Mucosa of gallbladder (tissue), 1 donor: Measurements from ENCODE around the gene EXT2. TPM values are rescaled to one million over a fixed set of nuclear protein-coding genes. Genes with fewer than 3 reads are reported as not detected.

Experiments
- DNase-seq: peaks from one replicate; pipeline ENCODE4 v3.0.0-alpha.2; 2020; ENCODE audit warnings: low spot score
- total RNA-seq: library from RNA; stranded (reverse); gene quantifications from one replicate; pipeline ENCODE4 v1.2.1, GENCODE V29; 2021
- donor health status: DM: no; HTN: no; CAD: no.

Gene EXT2
- total RNA-seq, 1 donor from 2014 or later, result 61.3 TPM

DNA sequence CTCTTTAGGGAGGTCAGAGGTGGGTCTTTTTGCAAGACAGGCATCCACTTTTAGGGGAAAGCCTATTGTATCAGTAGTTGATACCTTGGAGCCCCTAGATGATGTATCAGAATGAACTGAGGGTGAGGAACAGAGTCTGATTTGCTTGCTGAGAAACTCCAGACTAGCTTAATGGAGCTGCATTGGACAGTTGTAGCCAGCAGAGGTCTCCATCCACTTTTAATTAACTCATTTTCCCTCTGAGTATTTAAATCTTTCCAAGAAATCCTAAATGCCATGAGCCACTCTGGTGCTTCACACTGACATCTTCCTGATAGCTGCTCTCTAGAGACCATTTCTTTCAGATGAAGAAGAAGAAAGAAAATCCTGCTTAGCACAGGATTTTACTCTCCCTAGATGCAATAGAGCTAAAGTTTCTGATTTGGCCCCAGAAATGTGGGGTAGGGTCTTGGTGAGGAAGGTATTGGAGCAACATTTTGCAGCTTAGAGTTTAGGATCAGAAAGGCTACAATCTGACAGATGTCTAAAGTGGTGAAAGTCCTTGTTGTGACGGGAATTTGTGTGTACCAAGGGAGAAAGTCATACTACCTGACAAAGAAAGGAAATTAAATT, 38.0 kb downstream of the EXT2 start:
- DNase-seq, result no peak

DNA sequence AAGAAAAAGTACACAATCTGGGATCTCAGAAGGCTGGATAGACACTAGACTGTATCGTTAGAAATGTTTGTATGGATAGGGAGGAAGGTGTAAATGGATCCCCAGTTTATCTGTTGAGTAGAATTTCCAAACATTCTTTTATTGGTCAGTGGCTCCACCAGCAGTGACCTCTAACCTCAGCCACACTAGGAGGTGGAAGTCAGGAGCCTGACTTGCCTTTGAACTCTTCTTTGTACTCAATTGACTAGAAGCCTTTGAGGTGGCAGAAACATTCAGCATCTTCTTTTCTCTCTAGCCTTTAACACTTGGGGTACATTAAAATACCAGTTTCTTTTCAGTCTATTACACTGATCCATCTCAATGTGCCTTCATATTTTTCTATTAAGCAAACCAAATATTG, 39.1 kb downstream of the EXT2 start:
- no peak for DNase-seq

DNA sequence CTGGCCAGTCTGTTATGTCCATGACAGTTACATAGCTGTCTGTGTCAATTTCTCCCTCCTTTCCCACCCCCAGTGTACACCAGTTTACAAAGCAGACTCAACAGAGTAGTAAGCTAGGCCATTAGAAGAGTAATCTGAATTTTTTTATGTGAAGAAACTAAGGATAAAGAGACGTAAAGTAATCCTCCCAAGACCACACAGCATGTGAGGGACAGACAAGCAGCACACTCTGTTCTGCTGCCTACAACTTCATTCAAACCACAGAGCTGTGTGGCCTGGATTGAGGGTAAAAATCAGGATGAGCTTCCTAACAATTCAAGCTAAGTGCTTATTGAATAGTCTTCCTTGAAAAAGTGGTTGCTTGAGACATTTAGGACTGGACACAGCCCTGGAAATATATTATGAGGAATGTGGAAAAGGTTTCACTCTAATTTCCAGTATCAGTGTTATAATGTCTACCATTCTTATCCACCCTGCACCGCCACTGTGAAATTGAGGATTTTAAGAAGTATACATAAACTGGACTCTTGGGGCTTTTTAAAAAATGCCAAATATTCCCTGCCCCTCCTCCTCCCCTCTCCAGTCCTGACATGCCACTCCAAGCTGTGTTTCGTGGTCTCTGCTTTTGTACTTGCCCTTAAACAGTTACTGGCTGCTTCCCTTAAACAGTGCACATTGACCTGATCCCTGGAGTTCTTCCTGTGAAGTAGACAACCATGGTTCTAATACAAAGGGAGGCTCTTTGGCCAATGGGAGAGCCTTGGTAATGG, 40.9 kb downstream of the EXT2 start:
- DNase-seq, result no peak

DNA sequence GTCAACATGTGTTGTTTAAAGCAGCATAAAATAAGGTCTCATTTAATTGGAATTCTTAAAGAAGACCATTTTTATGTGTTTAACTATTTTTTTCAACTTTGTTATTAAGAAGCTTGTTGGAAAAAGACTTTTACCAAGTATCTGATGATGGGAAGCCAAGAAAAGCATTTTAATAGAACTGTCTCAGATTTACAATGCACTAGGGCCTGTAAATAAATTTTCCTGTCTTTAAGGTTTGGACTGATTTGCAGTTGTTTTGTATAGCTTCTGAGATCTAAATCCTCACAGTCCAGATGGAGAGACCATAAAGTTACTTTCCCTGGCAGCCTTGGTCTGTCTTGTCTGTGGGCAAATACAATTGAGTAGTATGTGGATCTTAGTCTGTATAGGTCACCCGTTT, 41.6 kb downstream of the EXT2 start:
- DNase-seq, result no peak

DNA sequence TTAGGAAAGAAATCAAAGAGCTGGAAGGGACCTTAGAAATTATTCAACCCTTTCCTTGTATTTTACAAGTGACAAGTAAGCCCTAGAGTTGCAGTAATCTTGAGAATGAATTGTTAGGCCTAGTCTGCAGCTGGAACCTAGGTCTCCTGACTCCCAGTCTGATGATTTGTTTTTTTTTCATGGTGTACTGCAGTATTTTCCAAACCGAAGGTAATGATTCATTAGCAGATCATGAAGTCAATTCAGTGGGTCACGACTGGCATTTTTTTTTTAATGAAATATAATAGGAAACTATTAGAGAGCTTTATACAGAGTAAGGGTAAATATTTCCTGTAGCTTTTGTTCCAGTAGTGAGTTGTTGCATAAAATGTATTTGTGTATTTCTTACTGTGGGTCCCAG, 42.8 kb downstream of the EXT2 start:
- DNase-seq, result no peak

DNA sequence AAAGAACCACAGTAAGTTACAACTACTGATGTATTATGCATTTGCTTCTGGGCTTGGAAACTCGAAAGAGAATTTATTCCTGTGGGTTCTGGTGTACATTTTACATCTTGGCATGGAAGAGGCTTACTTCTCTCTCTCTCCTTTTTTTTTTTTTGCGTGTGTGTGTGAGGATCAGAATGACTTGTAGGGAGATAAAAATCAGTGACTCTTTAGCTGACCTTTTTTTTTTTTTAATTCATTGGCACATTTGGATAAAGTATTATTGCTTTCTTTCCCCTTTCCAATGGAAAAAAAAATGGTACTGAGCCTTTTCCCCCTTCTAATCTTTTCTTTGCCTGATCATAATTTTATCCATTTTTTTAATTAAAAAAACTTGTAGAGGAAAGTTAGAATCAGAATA, 43.5 kb downstream of the EXT2 start:
- DNase-seq, result no peak

DNA sequence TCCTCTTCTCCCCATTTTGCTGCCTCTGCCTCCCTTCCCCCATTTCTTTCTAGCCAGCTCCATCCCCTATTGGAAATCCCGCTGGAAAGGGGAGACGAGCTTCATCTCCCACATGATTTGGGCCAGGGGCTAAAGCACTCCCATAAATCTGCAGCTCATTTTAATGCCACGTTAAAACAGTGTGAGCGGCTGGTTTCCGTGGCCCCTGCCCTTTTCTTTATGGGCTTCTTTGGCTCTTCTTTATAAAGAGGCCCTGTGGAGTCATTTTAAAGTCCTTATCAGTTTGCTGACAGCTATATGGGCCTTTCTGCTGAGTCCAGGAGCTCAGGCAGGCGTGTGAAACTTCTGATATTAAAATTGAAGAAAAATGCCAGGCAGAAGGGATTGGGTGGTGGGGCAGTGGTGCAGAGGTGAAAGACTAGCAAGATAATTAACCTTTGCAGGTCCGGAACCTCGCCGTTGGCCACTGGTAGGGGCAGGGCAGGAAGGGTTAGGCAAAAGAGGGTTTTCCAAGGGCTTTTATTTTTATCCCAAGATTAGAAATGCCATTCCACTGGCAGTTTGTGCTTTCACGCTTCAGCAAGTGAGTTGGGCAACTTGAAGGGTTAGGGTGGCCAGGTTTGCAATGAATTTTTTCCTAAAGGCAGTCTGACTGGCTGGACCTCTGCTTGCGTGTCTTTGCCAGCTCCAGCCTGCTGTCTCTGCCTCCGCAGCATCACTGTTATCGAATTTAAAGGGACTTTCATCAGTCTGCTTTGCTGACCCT, 44.3 kb downstream of the EXT2 start:
- DNase-seq, result no peak

DNA sequence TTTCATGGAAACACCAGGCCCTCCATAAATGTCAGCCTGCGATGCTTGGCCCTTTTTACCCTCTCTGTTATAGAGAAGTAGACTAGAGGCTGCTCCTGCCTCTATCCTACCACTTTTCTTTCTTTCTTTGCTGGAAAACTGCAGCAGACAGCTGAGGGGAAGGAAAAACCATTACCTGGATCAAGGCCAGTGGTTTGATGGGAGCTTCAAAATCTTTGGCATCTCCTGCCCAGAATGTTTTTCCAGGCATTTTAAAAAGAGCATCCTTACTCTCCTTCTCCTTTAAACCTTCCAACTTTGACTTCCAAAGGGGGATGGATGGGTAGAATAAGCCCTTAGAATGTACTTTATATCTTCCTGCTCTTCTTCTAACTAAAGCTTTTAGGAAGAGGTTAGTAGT, 44.9 kb downstream of the EXT2 start:
- DNase-seq, result no peak

DNA sequence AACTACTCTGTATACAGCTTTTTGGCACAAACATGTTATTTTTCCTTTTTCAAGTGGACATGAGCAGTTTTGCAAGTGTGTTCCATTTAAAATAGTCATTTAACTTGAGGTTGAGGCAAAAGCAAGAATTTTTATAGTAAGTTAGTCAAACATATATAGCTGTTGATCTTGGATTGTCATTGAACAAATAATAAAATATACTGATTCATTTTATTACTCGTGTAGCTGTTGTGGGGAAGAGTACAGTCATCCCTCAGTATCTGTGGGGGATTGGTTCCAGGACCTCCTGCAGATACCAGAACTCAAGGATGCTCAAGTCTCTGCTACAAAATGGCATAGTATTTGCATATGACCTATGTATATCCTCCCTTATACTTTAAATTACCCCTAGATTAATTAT, 45.3 kb downstream of the EXT2 start:
- no peak for DNase-seq

DNA sequence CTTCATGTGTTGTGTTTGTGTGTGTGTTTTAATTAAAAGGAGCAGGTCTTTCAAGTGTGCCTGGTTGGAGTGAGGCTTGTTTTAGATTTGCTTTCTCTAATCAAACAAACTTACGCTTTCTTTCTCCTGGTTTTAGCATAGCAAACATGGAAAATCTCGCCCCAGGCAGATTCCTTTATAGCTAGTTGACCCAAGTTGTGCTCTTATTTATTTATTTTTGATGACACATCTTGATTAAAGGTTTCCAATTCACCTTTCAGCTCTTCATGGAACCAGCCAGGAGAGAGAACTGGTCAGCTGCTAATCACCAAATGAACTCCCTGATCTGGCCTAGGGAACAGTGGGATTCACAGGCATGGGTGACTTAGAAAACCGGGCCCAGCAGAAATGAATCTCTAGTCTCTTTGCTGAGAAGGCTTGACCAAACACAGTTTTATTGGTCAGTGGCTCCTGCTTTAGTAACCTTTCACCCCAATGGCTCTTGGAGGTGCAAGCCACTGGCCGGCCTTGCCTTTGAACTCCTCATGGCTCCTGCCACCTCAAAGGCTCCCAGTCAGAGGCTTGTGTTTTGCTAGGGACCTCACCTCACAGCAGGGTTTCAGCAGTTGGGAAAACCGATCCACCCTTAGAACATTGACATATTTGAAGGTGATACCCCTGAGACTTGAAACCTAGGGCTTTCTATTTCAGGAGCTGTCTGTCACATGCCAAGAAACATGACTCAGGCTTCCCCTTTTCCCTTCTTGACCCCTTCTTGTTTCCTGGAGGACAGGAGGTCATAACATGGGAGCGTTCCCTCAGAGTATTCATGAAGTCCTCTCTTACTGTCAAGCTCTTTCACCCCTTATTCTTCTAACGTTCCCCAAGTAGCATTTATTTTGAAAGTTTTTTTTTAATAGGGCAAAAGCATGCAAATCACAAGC, 48.8 kb downstream of the EXT2 start:
- DNase-seq, result no peak

DNA sequence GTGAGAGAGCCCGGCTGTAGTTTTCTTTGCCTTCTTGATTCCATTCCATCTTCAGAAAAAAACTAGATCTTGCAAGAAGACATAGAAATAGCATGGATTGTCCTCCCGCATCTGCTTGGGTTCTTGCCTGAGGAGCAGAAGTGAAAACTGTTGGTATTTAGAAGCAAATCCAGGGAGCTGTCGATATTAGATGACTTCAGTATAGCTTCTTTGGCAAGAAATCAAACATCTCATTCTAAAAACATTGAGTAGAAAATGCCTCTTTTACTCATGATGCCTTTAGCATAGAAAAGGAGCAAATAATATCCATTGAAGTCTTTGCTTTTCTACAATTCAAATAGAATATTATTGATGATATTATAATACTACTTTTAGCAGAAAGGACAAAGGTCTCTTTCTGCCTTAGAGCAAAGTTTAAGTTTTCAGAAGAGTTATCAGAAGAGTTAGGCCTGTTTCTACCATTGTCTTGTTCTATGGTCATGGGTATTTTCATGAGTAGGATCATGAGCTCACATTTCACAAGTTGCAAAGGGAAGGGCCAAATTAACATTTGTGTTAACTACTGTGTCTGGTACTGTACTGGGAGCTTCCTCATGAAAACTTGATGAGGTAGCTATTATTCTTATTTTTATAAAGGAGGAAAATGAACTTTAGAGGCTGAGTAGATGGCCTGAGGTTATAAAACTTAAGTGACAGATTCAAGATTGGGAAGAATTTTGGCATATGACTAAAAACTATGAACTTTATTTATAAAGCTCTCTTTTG, 49.7 kb downstream of the EXT2 start:
- no peak for DNase-seq

DNA sequence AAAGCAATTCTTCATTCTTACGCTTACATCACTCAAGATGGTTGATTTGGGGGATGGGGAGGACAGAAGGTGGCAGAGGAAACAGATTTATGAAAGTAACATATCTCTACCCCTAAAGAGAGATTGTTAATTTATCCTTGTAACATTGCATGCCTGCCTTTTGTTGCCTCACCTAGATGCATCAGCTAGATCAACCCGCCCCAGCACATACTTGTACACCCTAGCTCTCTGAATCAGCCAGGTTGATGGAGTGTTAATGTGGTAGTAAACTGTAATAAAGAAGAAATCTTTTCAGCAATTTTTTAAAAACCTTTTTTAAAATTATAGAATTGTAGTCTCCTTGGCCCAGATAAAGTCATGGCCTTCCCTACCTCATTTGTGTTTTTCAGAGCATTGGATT, 51.5 kb downstream of the EXT2 start:
- no peak for DNase-seq

DNA sequence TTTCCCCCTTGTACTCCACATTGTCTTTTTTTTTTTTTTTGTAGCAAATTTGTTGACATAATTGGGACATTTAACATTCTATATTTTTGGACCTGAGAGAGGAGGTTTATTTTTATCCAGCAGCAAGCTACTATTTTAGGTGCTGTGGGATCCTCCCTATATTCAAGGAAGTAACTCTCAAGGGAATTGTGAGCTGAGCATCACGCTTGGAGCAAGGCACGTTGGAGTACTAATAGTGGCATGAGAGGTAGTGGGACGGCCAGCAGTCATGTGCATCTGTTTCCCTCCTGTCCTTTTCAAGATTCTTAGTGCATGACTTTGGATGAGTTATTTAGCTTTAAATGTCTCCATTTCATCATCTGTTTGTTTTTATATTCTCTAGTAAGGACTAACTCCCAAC, 52.3 kb downstream of the EXT2 start:
- DNase-seq, result no peak

DNA sequence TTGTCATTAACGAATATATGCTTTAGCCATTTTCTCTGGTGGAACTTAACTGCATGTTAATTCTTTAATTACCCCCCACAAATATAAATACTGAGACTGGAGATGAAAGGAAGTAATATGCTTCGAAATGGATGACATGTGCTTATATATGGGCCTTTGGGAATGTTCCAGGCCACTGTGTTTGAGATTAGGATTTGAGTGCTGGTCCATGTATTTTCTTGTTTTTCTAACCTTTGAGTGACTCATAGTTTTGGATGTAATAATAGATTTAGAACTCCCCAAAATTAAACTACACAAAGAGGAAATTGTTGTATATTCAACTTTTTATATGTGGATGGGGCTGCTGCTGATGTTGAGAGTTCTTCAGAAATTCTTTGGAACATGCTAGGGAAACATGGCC, 54.2 kb downstream of the EXT2 start:
- no peak for DNase-seq

DNA sequence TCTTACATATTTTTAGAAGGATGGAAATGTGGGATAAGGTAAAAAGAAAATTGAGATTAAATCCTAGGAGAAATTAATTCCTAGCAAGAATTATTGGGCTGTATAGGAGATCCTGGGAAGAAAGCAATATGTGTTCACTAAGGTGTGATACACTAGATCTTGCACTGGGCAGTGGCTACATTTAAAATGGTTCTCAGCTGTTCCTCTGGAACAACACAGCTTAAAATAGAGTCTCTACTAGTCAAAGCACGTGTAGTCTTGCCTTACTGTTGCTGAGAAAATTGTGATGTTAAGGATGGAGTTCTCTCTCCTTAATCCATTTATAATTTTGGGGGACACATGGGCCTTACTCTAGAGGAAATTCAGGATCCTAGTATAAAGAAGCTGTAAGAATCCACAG, 54.9 kb downstream of the EXT2 start:
- no peak for DNase-seq

DNA sequence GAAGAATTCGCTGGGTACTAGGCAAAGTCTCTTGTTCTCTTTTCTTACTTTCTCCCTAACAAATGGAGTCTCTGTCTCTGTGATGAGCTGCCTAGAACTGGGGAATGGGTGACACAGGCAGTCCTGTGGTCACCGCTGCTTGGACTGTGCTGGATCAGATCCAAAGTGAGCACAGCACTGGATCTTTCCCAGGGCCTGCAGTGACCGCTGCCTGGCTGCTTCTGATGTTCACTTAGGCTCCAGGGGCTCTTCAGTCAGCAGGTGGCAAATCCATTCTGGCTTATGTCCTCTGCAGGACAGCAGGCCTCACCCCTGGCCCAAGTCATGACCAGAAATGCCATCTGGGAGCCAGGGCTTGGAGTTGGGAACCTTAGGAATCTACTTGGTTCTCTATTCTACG, 61.5 kb downstream of the EXT2 start:
- no peak for DNase-seq

DNA sequence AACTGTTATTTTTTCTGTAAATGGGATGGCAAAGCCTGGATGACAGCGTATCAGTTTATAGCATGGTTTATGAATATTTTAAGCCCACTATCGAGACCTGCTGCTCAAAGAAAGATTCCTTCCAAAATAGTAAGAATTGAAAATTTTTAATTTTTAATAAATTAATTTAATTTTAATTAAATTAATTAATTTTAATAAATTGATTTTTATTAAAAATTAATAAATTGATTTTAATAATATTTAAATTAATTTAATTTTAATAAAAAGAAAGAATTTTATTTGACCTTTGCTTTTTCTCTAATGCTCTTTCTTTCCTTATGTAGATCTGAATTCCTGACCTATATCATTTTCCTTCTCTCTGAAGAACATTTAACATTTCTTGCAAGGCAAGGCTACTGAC, 62.9 kb downstream of the EXT2 start:
- DNase-seq, result no peak

DNA sequence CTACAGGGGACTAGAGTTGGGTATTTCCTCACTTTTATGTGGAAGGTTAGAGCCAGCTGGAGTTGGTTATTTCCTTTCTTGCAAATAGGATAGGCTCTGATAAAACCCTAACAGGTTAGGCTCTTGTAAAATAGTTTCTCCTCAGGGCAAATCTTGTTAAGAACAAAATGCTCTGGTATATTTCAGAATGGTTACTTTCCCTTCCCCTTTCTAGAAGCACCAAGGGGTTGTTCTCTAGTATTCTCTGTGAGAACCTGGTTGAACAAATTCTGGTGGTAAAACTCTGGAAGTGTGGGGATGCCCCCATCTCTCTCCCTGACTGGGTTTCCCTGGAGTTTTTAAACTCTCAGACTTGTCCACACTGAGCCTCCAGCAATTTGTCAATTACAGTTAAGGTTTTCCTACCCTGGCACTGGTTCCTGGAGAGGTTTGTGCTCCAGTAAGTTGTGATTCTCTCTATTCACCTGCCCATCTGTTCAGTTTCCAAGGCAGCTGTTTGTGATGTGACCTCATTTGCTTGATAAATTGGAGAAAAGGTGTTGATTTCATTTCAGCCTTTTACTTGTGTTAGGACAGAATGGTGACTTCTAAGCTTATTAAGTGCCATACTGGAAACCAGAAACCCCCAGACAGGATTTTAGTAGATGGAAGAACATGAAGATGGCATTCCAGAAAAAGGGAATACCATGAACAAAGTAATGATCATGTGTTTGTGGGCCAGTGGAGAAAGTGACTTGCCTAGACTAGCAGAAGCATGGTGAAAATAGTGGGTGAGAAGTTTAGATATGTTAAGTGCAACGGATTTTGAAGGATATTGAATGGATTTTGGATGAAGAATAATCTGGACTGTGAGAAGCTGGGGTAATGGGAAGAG, 64.6 kb downstream of the EXT2 start:
- DNase-seq, result no peak

DNA sequence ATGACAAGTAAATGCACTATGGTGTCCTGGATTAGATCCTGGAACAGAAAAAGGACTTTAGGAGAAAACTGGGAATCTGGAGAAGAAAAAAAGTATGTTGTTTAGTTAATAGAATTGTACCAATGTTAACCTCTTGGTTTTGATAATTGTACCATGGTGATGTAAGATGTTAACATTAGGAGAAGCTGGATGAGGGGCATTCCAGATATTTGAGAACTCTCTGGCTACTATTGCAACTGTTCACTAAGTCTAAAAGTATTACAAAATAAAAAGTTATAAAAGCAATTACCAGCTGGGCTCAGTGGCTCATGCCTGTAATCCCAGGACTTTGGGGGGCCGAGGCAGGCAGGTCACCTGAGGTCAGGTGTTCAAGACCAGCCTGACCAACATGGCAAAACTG, 66.5 kb downstream of the EXT2 start:
- no peak for DNase-seq

DNA sequence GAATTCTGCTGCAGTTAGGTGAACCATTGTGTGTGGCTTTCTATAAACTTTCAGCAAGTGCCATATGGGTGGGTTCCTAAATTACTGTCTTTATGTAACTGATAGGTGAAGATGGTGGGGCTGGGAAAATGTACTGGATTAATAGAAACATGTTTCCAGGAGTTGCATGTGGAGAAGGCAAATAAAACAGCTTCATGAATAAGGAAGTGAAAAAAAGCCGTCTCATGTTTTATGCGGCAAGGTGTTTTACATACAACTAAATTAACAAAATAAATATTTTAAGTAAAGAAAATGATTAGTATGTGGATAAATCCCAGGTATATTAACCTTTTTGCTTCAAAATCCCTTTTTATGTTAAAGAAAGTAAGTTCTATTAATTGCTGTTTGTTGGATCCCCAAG, 67.2 kb downstream of the EXT2 start:
- no peak for DNase-seq
